ENCODE measurements around the gene SNTG2.
A peak's percentile ranks its signal among the peaks of the same experiment; 100 is the strongest.

Gene SNTG2

DNA sequence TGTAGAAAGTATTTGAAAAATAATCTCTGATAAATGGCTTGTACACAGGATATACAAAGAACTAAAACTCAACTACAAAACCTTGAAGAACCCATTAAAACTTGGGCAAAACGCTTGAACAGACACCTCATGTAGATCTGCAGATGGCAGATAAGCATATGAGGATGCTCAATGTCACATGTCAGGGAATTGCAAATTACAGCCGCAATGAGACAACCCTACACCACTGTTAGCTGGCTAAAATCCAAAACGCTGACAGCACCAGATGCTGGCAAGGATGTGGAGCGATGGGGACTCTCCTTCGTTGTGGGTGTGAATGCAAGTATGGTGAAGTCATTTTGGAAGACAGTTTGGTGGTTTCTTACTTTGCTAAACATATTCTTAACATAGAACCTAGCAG lies 53.7 kb downstream of the SNTG2 start:
- peak; percentile 31 for DNase-seq

DNA sequence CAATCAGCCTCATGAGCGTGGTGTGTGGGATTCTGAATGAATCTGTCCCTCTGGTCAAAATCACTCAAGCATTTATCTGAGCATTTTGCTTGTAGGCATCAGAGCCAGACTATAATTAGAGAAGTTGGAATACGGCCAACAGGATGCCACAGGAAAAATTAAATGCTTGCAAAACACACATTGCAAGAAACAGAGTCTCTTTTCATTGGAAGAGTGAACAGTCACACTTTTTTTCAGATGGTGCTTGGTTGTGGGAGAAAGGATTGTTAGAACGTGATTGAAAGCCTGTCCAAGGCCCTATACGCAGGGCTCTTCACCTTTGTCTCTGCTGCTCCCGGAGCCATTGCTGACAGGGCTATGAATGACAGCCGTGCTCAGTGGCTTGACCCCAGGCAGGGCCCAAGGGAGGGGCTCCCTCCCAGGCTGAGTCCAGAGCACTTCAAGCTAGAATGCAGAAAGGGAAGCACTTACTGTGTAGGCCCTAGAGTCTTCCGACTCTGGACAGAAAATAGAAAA lies 59.8 kb downstream of the SNTG2 start:
- peak; percentile 5 for DNase-seq

GRCh38 chr2:1011006-1011405 lies 60.4 kb downstream of the SNTG2 start:
- no peak for DNase-seq

DNA sequence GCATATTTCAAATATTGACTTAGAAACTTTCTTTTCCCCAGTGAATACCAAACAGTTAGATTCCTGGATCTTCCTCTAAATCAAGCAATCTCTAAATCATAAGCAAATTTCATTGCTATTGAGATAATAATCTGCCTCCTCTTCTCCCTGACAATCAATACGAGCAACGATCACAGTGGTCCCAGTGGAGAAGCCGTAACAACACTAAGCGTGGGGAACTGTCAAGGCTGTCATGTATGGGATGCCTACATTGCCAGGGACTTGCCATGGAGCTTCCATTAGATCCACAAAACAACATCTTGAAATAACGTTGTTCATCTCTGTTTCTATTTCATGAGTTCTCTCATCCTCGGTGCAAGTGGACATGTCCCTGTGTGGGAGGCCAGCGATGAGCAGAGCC lies 61.3 kb downstream of the SNTG2 start:
- no peak for DNase-seq

- DNase-seq, result no peak
Observed at GRCh38 chr2:1014802-1015201, 64.2 kb downstream of the SNTG2 start.

- no peak for DNase-seq
Observed at GRCh38 chr2:1016500-1016899, 65.9 kb downstream of the SNTG2 start.

GRCh38 chr2:1017827-1018226 lies 67.2 kb downstream of the SNTG2 start:
- DNase-seq, result no peak

GRCh38 chr2:1020206-1020605 lies 69.6 kb downstream of the SNTG2 start:
- no peak for DNase-seq

DNA sequence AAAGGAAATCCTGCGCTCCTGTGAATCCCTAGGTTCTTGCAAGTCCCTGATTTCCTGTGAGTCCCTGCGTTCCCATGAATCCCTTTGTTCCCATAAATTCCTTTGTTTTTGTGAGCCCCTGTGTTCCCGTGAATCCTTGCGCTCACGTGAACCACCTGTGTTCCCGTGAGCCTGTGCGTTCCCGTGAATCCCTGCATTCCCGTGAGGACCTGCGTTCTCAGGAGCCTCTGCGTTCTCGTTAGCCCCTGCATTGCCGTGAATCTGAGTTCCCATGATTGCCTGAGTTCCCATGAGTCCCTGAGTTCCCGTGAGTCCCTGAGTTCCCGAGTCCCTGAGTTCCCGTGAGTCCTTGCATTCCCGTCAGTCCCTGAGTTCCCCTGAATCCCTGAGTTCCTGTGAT lies 71.5 kb downstream of the SNTG2 start:
- no peak for DNase-seq

- peak; percentile 50 for DNase-seq
Observed at GRCh38 chr2:1024981-1025380, 74.3 kb downstream of the SNTG2 start.

DNA sequence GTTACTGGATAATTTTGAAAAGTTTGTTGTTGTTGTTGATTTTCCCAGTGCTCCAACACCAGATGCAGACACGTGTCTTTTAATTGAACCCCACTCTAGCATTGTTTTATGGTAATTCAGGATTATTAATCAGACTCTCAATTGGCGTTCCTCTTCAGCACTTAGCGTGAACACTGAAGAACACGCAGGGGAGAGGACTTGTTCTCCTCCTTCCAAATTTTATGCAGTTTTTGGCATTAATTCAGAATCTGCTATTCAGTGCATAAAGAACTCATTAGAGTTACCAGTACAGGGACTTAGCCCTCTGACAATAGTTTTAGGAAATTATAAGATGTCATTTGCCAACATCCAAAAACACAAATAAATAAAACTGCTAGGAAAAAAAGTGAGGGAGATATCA lies 75.5 kb downstream of the SNTG2 start:
- DNase-seq, result no peak

DNA sequence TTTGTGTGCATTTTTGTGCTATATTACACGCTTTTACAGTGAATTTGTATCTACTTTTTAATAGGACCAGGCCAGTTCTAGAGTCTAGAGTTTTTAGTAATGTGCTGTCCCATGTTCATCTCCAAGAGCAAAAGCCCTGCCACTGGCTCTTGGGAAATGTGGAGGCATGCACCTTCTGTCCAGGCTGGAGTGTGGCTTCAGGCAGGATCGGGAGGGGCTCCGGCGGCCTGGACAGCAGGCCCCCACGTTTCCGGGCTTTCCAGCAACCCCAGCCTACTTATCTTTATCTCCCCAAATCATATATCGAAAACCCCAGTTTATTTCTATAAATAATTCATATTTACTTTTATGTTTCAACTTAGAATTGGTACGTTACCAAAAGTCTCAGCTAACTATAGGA lies 78.2 kb downstream of the SNTG2 start:
- no peak for DNase-seq

DNA sequence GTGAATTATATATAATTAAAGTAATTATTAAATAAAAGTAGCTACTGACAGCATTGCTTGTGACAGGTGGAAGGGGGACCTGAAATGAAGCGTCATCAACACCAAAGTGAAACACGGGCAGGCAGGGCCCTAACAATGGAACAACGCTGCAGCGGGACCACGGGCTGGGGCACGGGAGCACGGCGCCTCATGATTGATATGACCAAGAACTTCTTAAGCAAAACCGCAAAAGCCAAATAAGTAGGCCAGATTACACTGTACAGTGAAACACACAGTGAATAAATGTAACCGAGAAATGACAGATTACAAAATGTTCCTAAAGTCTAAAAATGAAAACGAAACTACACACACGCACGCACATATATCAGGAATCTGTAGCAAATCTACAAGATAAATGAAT lies 81.4 kb downstream of the SNTG2 start:
- no peak for DNase-seq

- no peak for DNase-seq
Observed at GRCh38 chr2:1033069-1033468, 82.4 kb downstream of the SNTG2 start.

GRCh38 chr2:1037066-1037465 lies 86.4 kb downstream of the SNTG2 start:
- no peak for DNase-seq

- no peak for DNase-seq
Observed at GRCh38 chr2:1039549-1039948, 88.9 kb downstream of the SNTG2 start.

DNA sequence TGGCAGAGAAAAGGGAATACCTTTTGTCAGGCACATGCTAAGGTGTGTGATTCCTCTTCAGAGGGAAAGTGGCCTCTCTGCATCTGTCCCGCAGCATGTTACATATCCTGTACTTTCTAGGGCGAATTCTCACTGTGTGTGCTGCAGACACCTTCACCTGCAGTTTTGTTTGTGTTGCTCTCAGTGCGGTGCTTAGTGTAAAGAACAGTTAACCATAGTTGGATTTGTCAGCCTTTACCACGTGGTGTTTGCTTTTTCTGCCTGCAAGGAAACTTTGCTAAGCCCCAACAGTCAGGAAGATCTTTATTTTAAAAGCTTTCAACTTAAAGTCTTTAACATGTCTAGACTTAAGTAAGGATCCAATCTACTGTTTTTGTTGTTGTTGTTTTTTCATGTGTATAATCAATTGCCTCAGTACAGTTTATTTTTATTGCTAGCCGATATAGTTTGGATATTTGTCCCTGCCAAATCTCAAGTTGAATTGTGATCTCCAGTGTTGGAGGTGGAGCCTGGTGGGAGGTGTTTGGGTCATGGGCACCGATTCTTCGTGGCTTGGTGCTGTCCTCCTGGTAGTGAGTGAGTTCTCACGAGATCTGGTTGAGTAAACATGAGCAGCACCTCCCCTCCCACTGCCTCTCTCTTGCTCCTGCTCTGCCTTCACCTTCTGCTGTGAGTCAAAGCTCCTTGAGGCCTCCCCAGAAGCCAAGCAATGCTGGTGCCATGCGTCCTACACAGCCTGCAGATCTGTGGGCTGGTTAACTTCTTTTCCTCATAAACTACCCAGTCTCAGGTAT lies 90.6 kb downstream of the SNTG2 start:
- no peak for DNase-seq

DNA sequence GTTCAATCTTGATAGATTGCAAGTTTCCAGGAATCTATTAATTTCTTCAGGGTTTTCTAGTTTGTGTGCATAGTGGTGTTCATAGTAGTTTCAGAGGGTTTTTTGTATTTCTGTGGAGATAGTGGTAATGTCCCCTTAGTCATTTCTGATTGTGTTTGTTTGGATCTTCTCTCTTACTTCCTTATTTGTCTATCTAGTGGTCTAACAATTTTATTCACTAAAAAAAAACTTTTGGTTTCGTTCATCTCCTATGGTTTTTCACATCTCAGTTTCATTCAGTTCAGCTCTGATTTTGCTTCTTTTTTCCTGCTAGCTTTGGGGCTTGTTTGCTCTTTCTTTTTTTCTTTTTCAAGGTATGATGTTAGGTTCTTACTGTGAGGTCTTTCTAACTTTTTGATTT lies 94.5 kb downstream of the SNTG2 start:
- DNase-seq, result no peak

- DNase-seq, result no peak
Observed at GRCh38 chr2:1046067-1046466, 95.4 kb downstream of the SNTG2 start.

DNA sequence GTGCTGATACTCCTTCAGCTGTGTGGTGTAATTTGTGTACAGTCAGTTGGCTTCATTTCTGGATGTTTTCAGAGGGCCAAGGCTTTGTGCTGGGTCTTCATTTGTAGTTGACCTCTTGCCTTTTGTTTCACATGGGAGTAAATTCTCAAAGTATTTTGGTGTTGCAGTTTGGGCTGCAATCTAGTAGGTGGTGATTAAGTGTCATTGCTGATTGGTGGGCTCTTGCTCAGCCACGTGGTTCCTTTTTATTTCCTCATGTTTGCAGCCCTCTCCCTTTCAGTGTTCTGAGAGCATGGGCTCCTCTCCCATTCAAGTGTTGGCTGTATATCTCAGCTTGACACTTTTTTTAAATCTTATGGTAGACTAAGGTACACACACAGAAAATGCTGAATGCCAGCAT lies 96.8 kb downstream of the SNTG2 start:
- DNase-seq, result peak; percentile 14

GRCh38 chr2:1049691-1050090 lies 99.0 kb downstream of the SNTG2 start:
- DNase-seq, result peak; percentile 83

GRCh38 chr2:1051075-1051474 lies 100.4 kb downstream of the SNTG2 start:
- peak; percentile 61 for DNase-seq

- peak; percentile 64 for DNase-seq
Observed at GRCh38 chr2:1052771-1053191, 102.1 kb downstream of the SNTG2 start.

- DNase-seq, result no peak
Observed at GRCh38 chr2:1053786-1054185, 103.1 kb downstream of the SNTG2 start.

GRCh38 chr2:1054399-1054798 lies 103.8 kb downstream of the SNTG2 start:
- DNase-seq, result no peak

All from fibroblast of skin of right biceps (primary cell).